GM04504 (cell line): ENCODE results near the gene TFEB.
"Not testable (repeated sequence)": the region's sequence is repeated elsewhere in the genome, so short reads cannot be mapped to it uniquely, and the experiment has no call there.

Experiments used
- DNase-seq: peaks from one replicate; pipeline ENCODE4 v3.0.0-alpha.2; 2012; ENCODE audit warnings: low read depth

Gene TFEB

DNA sequence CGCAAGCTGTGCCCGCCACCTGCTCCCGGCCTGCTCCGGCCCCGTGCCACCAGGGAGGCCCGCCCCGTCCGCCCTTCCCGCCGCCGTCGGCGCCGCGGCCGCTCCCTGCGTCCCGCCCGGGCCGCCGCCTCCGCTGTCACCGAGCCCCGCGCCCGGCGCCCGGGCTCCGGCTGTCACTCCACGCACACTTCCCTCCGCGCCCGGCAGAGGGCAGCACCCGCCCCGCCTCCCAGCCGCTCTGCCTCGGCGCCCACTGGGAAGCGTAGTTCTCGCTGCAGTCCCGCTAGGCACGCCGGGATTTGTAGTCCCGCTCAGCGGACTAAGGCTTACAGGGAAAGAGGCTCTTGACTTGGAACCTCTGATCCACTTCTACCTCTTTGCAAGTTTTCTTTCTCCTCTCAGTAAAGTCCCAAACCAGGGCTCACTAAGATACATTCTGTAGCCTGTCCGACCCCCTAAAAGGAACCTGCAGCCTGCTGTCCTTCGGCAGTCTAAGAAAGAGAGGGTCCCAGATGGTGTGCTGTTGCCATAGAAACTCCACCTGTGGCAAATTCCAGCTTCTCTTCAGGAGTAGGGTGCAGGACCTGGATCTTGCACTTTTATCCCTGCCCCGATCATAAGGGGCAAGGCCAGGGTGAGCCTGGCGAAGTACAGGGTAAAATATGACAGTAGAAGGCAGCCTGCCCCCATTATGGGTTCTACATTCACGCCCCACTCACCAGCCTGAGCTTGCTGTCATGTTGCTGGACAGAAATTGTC is at the start of gene TFEB:
TSS of gene TFEB (minus strand) at position 182 of the 759 bp plus-strand sequence. CDS start 44,395 bp downstream, outside the sequence.
- DNase-seq, result peak; percentile 71

DNA sequence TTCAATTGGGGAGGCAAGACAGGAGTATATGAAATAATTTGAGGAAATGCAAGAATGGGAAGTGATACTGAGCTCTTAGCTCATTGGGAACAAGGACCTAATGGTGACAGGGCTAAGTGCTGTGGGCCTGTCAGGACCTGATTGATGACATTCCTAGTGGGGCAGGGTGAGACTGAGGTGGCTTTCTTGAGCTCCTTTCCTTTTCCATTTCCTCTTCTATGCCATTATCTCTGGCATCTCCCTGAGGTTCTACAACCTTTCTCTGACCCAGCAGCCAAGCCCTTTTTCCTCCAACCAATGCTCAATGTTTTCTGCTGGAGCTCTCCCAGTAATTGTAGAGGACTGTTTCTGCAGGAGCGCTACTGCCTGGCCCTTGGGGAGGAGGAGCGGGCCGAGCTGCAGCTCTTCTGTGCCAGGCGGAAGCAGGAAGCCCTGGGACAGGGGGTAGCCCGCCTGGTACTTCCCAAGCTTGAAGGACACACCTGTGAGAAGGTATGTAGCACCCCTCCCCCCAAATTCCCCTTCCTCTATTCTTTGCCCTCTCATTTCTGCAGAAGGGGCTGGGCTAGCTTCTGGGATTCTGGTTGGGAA is 49.3 kb upstream of the TFEB start:
- no peak for DNase-seq

DNA sequence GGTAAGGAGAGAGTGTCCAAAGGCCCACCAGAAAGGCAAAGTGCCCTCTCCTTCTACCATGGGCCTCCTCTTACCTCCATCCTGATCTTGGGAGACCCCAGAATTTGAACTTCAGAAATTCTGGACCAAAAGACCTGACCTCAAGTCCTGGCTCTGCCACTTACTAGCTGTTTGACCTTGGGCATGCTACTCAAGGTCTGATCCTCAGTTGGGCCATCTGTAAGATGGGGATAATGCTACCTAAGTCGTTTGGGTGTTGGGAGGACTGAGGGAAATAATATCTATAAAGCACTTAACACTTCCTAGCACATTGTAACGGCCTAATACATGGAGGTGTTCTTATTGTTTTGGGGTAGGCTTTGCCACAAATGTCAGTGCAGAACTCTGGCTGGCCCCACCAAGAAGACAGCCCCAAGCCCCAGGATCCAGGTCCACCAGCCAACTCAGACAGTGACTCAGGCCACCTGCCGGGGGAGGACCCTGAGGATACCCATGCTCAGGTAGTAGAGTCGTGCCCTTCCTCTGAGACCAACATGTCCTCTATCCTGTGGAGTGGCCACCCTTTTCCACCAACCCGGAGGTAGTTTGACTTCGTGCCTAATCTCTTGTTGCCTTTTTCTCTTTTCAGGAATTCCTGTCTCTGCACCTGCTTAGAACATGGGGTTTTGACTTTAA is 47.8 kb upstream of the TFEB start:
- no peak for DNase-seq

DNA sequence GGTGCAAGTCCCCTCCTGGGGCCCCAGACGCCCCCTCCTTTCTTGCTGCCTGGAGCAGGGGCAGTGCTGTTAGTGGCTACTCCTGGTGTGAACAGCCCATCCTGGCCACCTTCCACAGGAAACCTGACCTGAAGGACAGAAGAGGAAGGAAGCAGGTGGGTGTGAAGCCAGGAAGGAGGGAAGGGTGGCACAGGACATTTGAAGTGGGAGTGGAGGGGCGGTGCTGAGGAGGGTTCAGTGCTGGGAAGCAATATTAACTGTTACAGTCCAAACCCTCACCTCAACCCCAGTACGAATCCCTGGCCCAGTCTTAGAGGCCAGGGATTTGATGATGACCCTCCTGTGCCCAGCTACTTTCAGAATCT is 45.9 kb upstream of the TFEB start:
- DNase-seq, result no peak

DNA sequence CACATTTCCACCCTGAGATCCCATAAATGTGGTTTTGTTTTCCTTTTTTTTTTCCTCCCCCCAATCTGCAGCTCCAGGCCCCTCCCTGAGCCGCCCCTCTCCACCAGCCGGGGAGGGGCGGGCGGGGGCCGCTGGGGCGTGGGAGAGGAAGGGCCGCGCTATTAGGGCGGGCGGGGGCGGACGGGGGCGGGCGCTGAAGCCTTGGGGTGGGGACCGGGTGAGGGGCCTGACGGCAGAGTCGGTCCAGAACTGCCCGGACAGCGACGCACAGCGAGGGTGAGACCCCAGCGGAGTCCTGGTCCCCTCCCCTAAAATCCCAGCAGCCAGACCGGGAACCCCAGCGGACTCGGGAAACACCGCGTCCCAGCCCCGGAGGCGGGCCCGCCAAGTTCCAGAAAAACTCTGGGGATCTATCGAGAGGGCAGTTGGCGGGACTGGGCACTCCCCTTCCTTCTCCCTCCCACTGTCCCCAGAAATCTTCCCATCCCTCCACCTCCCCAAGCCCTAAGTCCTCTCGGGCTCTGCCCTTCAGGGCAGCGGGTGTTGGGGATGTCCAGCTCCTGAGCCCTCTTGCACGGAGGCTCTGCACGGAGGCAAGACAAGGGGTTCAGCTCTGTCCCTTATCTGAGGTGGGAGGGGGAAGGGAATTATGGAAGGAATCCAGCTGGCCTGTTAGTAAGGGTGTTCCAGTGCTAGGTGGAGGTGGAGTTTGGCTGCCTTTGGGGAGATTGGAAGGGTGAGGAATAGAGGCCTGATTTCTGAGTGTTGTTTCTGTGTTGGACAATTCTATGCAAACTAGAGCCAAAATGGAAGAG is 45.4 kb upstream of the TFEB start, which contains the start of gene PRICKLE4:
TSS of gene PRICKLE4 (plus strand) at position 232 of the 815 bp plus-strand sequence. CDS start 2,692 bp downstream, outside the sequence.
- no peak for DNase-seq

DNA sequence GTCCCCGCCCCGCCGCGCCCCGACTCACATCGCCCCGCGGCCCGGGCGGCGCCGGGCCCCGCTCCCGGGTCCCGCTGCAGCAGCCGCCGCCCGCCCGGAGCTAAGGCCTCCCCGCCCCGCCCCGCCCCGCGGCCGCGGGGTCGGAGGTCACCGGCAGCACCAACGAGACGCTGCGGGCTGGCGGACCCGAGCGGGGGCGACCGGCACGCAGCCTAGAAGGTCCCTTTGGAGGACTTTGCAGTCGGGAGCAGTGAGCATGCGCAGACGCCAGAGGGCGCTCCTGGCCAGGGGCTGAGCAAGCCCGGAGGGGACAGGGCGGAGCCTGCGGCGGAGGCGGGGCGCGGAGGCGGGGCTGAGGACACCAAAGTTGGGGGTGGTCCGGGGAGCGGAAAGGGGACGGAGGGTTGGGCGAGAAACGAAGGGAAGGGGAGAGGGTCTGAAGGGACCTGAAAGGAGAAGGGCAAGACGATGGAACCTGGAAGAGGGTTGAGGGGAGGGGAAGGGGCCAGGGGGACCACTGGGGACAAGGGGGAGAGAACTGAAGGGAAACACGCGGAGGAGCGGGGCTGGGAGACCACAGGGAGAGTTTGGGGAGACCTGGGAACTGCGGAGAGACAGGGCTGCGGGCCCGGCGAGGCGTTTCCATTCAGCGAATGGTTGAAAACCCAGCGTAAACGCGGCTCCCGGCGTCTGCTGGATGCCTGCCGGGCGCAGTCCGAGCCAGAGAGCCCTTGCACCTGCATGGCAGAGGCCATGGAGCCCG is 44.6 kb upstream of the TFEB start, which contains the start of gene FRS3:
TSS of gene FRS3 (minus strand) at position 113 of the 763 bp plus-strand sequence. CDS start 2,913 bp downstream, outside the sequence.
- peak; percentile 83 for DNase-seq

DNA sequence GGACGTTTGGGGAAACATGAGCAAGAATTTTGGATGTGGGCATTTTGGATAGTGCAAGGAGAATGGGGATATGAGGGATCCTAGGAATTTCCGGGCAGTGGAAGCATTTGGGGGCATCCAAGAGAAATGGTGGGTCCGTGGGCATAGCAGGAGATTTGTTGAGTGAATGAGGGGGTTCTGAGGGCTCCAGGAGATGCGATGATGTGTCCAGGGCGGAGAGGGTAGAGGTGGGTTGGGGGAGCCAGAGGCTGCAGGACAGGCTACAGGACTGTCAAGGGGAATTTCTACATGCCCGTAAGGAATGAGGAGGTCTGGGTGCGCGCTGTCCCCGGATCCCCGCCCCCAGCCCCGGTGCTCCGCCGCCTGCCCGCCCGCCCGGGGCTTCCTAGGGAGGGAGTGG is 43.9 kb upstream of the TFEB start:
- DNase-seq, result no peak

DNA sequence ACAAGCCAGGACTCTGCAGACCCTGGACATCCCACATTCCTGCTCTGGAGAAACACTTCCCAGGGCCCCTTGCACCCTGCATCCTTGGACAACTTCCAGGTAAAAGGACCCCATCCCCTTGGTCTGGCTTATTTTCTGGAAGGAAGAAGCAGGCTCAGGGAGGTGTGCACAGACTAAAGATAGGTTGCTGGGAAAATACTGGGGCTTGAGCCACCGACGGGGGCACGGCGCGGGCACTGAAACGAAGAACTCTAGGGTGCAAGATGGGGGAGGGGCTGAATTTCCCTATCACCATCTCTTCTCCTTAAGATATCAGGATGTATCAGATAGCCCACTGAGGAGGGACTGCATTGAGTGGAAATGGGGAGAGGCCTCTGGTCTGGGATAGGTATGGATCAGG is 43.5 kb upstream of the TFEB start:
- no peak for DNase-seq

DNA sequence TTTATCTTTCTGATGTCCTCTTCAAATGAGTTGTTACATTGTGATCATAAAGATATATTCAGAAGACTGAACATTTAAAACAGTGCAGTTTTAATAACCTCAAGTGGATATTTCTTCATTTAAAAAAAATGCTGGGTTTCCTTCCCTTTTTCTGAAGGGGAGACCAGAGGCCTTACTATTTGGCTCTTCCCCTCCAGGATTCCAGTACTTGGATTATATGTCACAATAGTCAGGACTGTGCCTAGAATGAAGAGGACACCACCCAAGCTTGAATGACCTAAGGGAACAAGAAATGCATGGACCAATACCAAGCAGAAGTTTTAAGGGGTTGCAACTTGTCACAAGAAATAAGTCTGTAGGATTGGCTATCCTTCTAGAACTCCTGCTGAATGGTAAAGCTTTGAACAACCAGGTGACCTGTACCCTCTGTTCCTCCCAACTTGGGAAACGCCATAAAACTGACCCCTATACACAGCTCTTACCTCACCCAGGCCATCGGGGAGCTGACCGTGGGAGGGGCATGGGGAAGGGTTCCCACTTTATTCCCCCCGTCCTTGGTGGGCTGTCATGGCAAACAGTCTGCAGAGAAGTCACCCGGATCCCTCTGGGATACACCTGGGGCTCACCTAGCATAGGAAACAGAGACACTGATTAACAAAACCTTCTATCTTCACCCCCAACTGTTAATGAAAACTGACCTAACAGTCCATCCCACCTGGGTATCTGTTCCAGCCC is 42.3 kb upstream of the TFEB start:
- no peak for DNase-seq

DNA sequence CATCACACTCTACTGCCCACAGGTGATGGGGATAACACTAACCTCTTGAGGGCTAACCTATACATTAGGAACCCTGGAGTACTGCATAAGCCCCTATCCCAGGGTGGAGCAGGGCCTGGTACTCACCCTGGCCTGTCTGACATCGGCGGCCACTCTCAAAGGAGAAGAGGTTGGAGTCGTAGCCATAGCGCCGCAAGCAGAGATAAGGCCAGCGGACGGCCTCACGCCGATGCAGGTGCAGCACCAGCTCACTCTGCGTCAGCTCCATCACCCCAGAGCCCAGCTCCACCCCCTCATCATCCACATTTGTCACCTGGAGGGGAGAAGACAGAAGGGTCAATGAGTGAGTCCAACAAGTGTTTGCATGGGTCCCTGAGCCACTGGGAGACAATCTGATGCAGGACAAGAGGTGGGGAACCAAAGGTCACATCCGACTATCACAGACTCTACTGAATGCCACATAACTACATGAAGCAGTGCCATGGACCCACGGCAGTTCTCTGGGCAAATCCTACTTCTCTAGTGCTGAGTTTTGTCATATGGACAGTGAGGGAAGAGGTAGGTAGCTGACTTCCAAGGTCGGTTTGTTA is 40.0 kb upstream of the TFEB start:
- DNase-seq, result no peak

DNA sequence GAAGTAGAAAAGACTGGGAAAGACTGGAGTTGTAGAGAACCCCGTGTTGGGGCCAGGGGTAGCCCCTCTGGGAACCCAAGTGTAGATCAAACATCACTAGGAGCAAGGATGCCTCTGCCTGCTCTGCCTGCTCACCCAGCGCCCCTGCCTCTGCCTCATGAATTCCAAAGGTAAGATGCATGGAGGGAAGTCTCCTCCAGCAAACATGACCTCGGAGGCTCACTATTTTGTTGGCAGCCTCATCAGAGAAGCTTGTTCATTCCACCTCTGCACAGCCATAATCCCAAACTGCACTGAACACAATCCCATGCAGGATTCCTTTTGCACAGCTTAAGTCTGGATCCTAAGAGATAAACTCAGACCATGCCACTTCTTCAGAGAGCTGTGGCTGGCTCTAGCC is 39.4 kb upstream of the TFEB start:
- DNase-seq, result no peak

DNA sequence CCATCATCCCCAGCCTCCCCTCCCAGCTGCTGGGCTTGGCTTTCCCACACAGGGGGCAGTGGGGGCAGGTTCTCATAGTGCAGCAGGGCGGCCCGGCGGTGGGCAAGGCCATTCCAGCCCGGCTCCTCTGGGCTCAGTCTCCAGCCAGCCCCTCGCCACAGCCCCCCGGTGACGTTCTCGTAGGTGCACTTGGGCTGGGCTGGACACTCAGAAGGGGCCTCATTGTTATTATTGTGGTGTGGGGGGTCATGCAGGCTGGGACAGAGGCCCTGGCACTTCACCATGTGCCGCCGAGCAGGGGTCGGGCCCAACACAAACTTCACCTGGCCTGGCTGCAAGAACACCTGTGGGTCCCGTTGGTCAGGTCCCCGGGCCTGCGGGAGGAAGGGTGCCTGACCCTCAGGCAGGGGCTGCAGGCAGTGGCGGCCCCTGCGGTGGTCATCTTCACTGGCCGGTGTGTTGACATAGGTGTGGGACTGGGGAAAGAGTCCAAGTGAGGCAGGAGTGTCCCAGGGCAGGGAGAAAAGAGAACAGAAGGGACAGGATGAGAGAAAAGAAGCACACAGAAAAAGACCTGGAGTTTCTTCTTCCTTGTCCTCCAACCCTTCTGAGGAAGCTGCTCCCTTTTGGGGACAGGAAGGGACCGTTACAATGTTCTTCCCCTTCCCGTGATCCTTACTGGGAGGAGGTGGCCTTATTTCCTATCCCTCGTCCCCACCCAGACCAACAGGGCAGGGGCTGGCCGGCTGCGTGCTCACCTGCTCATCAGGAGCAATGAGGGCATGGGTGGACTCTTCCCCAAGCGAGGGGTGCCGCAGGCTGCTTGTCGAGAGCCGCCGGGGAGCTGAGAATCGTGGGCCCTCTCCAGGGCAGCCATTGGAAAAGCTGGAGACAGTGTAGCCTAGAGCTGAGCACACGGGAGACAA is 35.9 kb upstream of the TFEB start:
- DNase-seq, result no peak

DNA sequence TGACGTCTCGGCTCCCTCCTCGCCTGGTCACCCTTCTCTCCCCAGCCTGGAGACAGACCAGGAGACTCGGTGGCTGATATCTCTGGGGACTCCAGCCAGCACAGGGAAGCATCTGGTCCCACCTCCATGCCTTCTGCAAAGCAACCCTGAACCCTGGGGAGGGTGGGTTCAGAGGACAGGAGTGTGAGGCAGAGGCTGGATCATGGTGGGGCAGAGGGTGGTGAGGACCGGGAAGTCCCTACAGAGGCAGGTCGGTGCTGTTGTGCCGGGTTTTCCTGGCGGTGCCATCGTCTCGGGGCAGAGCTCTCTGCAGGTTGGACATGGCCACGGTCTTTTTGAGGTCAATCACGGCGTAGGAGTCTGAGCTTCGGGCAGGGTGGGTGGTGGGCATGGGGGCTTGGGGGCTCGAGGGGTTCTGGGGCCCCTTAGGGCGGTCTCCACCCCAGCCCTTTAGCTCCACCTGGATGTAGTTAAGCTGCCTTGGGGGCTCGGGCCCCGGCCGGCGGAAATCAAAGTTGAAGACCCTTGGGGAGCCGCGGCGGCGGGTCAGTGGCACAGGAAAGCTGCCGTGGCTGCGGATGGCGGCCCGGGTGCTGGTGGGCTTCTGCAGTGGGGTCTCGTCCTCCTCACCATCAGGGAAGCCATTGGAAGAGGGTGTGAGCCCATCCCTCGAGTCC is 35.1 kb upstream of the TFEB start:
- DNase-seq, result no peak

DNA sequence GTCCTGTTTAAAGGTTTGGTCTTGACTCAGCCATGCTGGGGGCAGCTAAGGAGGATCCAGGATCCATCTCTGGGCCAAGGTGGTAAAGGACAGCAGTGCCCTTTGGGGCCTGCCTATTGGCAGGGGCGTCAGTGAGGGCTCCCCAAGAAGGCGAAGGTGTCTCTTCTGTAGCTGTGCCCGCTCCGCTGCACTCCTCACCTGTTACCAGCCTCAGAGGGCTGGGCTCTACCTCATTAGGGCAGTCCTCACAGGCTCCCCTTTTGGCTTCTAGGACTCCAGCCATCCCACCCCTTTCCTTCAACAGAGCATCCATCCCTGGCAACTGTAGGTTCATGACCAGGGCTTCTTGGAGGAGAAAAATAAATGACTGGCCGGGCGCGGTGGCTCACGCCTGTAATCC is 34.0 kb upstream of the TFEB start:
- no peak for DNase-seq

DNA sequence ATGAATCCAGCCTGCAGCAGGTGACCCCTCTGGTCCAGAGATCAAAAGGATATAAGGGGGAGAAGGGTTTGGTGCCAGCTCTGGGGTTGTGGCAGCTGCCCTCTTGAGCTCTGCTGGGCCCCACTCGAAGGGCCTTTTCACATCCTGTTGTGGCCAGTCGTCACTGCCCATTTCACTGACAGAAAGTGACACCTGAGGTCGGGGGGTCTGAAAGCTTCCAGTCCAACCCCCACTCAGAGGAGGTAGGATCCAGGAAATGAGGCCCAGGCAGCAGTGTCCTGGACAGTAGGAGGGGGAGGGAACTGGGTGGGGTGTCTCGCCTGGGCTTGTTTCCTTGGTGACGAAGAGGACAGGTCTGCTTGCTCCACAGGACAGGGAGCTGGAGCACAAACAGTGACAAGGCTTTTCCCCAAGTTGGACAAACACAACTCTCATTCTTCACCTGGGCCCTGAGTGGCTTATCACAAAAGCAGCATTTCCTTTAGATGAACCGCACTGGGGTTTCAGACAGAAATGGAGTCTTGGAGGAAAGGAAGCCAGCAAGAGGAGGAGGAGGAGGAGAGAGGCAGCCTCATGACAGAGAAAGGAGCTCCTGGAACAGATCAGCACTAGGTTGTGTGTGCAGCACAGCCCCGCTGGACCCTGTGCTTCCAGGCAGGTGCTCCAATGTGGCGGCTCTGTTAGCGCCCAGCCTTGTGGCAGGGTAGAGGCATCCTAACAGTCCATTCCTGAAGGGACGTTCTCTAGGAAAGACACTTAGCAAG is 33.3 kb upstream of the TFEB start:
- no peak for DNase-seq

DNA sequence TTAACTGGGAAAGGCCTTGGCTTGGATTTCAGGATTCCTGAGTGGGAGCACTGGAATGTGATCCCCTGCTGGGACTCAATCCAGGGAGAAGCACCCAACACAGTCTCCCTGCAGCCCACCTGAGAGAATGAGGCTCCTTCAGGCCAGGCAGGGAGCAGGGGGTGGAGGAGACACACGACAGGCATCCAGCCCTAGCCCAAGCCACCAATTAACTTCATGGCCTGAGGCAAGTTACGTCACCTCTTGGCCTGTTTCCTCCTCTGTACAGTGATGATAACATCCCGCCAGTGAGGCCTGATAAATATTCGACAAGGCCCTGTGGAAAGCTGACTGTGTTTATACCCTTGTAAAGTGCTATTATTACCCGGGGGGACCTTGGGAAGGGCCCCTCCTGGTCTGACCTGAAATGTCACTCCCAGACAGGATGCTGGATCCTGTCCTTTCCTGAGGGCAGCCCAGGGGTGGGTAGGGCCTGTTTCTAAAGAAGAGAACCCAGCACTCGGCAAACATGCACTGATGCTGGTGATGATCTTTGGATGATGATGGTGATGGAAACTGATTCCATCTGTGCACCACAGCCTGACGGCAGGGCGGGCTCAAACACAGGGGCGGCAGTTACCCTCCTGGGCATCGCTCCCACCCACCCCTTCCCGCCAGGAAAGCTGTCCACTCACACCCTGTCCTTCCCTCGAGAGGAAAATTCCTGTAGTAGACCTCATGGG is 31.9 kb upstream of the TFEB start:
- peak; percentile 88 for DNase-seq

DNA sequence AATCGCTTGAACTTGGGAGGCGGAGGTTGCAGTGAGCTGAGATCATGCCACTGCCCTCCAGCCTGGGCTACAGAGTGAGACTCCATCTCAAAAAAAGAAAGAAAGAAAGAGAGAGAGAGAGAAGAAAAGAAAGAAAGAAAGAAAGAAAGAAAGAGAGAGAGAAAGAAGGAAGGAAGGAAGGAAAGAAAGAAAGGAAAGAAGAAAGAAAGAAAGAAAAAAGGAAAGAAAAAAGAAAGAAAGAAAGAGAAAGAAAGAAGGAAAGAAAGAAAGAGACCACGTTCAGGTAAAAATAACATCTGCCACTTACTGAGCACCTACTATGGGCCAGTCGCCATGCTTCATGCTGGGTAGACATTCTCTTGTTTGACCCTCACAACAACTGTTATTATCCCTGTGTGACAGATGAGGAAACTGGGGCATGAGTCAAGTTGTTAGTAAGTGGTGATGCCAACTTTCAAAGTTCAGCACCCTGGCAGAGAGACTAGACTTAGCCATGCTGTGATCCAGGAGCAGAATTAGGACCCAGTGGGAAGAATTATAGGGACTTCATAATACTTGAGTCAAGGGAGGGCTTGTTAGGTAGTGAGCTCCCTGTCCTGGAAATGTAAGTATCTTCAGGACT is 30.7 kb upstream of the TFEB start:
- DNase-seq, result not testable (repeated sequence)
